K562 (cell line): ENCODE results near the gene KLK15. TPM values are rescaled to one million over a fixed set of nuclear protein-coding genes. Genes with fewer than 3 reads are reported as not detected.
A peak's percentile ranks its signal among the peaks of the same experiment; 100 is the strongest.

Experiments
- ATAC-seq: fragments of 200-7000 bp; cut with Tn5 transposase; 3 replicates; pipeline ENCODE4 v1.9.1; 2020; ENCODE audit warnings: moderate library complexity
- BruUV-seq: library from RNA; stranded (reverse); fragments of 400-500 nt; replicated peaks from 2 replicates; lab custom pipeline; 2021; lab: Mats Ljungman, UMichigan
- CTCF ChIA-PET: fragments of 300-600 bp; formaldehyde crosslinking; extraction: SDS; loops from one replicate; lab custom pipeline; 2021; ENCODE audit warnings: low intra/inter-chr PET ratio; lab: Yijun Ruan, JAX
- POLR2A ChIA-PET: fragments of 300-600, 350-650 bp; sonication (Branson Sonifier 250); formaldehyde crosslinking; extraction: SDS; loops from one replicate; lab custom pipeline; 2021; ENCODE audit warnings: antibody characterized with exemption, inconsistent platforms; lab: Yijun Ruan, JAX
- DNase-seq, 4 experiments: peaks; one replicate each; pipeline versions ENCODE4 v3.0.0 to v3.0.0-alpha.2; 2011 to 2018; ENCODE audit warnings: low spot score in 3 of 4, mixed read lengths in 3 of 4; ENCODE audit errors: extremely low read depth in 1 of 4
- FAIRE-seq: peaks from 2 replicates; lab custom pipeline; 2011; peaks lifted over from hg19 to GRCh38; lab: Jason Lieb, UNC
- H2AFZ ChIP-seq: 2 replicates; pipeline ENCODE4 v1.6.0; 2011; ENCODE audit warnings: low read depth, low read length, control low read depth, inconsistent platforms
- H3K27ac ChIP-seq: fragments of 200-600 bp; 3 replicates; pipeline ENCODE4 v1.8.0; 2011; ENCODE audit warnings: low read depth, mild to moderate bottlenecking, control low read depth, inconsistent platforms, low read length, moderate library complexity, mixed read lengths; ENCODE audit errors: extremely low read depth
- H3K27me3 ChIP-seq, 2 experiments: fragments of 300-600 bp in 1 of 2; 2 replicates in 1 of 2; 3 replicates in 1 of 2; pipeline versions ENCODE4 v1.6.0 to v1.8.0; 2011; ENCODE audit warnings: inconsistent platforms in 2 of 2, low read length in 2 of 2, mild to moderate bottlenecking in 1 of 2, mixed read lengths in 1 of 2, moderate library complexity in 1 of 2; ENCODE audit not compliant: control insufficient read depth in 2 of 2, insufficient read depth in 2 of 2
- H3K36me3 ChIP-seq: fragments of 300-600 bp; 3 replicates; pipeline ENCODE4 v1.8.0; 2011; ENCODE audit warnings: mild to moderate bottlenecking, low read length, inconsistent platforms; ENCODE audit not compliant: control insufficient read depth, insufficient read depth
- H3K4me1 ChIP-seq, 2 experiments: fragments of 200-600 bp in 1 of 2; replicated peaks in 1 of 2; 2 replicates in 1 of 2; 3 replicates in 1 of 2; pipeline versions ENCODE4 v1.5.1 to v1.8.0; 2011; ENCODE audit warnings: inconsistent platforms in 2 of 2, low read length in 2 of 2, mild to moderate bottlenecking in 1 of 2, mixed read lengths in 1 of 2, moderate library complexity in 1 of 2; ENCODE audit not compliant: control insufficient read depth in 2 of 2, insufficient read depth in 2 of 2
- H3K4me2 ChIP-seq: 2 replicates; pipeline ENCODE4 v1.6.1; 2011; ENCODE audit warnings: low read length, control low read depth, inconsistent platforms, mixed read lengths; ENCODE audit not compliant: insufficient read depth
- H3K4me3 ChIP-seq: fragments of 200-600 bp; sonication (generic), shearing (Covaris generic); 2 replicates; pipeline ENCODE4 v1.5.1; 2016; ENCODE audit warnings: control low read depth, inconsistent platforms
- H3K79me2 ChIP-seq: fragments of 200-600 bp; 3 replicates; pipeline ENCODE4 v1.8.0; 2011; ENCODE audit warnings: low read length, inconsistent platforms; ENCODE audit not compliant: control insufficient read depth, insufficient read depth
- H3K9ac ChIP-seq, 2 experiments: 2 replicates each; pipeline versions ENCODE4 v1.6.0 to v1.6.1; 2011; ENCODE audit warnings: low read depth in 2 of 2, low read length in 2 of 2, control low read depth in 1 of 2, inconsistent platforms in 1 of 2, mild to moderate bottlenecking in 1 of 2, mixed read lengths in 1 of 2; ENCODE audit not compliant: insufficient read depth in 1 of 2
- H3K9me1 ChIP-seq: one replicate; pipeline ENCODE4 v1.6.0; 2011; ENCODE audit warnings: inconsistent platforms, mild to moderate bottlenecking, low read length, moderate library complexity; ENCODE audit not compliant: control insufficient read depth, insufficient read depth
- H3K9me3 ChIP-seq: replicated peaks from 2 replicates; pipeline ENCODE4 v1.5.1; 2011; ENCODE audit warnings: low read depth, low read length, inconsistent platforms; ENCODE audit not compliant: control insufficient read depth, insufficient read depth
- H4K20me1 ChIP-seq: replicated peaks from 2 replicates; pipeline ENCODE4 v1.6.1; 2011; ENCODE audit warnings: low read length, inconsistent platforms, mixed read lengths; ENCODE audit not compliant: control insufficient read depth, insufficient read depth
- ARID4B ChIP-seq: sonication (generic); formaldehyde crosslinking; IDR thresholded peaks from 2 replicates; pipeline ENCODE4 v1.8.0; 2022; ENCODE audit warnings: mild to moderate bottlenecking, missing genetic modification reagents
- ERF ChIP-seq: fragments of 450-650 bp; formaldehyde crosslinking; IDR thresholded peaks from 2 replicates; pipeline ENCODE4 v1.4.0; 2020; ENCODE audit warnings: mild to moderate bottlenecking, mixed read lengths
- KAT7 ChIP-seq: sonication (generic); formaldehyde crosslinking; IDR thresholded peaks from 2 replicates; pipeline ENCODE4 v1.8.0; 2022; ENCODE audit warnings: missing genetic modification reagents, mild to moderate bottlenecking, borderline replicate concordance
- KDM4B ChIP-seq, 2 experiments: fragments of 450-650 bp in 1 of 2; sonication (generic) in 1 of 2; IDR thresholded peaks; 2 replicates each; pipeline ENCODE4 v1.6.1; 2016 to 2017; ENCODE audit warnings: borderline replicate concordance in 2 of 2, antibody characterized with exemption in 1 of 2, low read depth in 1 of 2, mild to moderate bottlenecking in 1 of 2
- PHF8 ChIP-seq: fragments of 200-600 bp; sonication (generic); IDR thresholded peaks from 2 replicates; pipeline ENCODE4 v1.6.1; 2012; ENCODE audit warnings: mixed run types, mild to moderate bottlenecking, inconsistent platforms, low read length, moderate library complexity, borderline replicate concordance
- SRSF9 ChIP-seq: fragments of 200-400 bp; formaldehyde crosslinking; IDR thresholded peaks from 2 replicates; pipeline ENCODE4 v1.6.1; 2017; ENCODE audit warnings: low read depth, low read length, borderline replicate concordance
- ZNF41 ChIP-seq: fragments of 250-450 bp; sonication (Bioruptor Pico); conservative IDR thresholded peaks from 2 replicates; pipeline ENCODE4 v1.4.0; 2020; ENCODE audit warnings: mild to moderate bottlenecking
- ZNF830 ChIP-seq: fragments of 250-450 bp; sonication (Bioruptor Pico); IDR thresholded peaks from 2 replicates; pipeline ENCODE4 v1.5.0; 2021; ENCODE audit warnings: mild to moderate bottlenecking
- WGBS: fragments of 100-300 bp; shearing (Covaris generic); methylation state at CpG from one replicate; pipeline ENCODE4 v1.1.6; 2016; ENCODE audit warnings: low coverage, mixed read lengths; ENCODE audit not compliant: insufficient coverage; ENCODE audit errors: missing lambda C conversion rate; 5-methylcytosine and 5-hydroxymethylcytosine counted together
- in situ Hi-C: fragments of 300-500 bp; cut with MboI; formaldehyde crosslinking; loops from 4 replicates; pipeline ENCODE4 v1.15.0; 2018; ENCODE audit warnings: inconsistent platforms, mixed read lengths
- intact Hi-C: fragments of 100-400 bp; cut with micrococcal nuclease; formaldehyde crosslinking; loops from 2 replicates; pipeline ENCODE4 v1.14.2; 2022
- polyA plus RNA-seq, 8 experiments: library from polyadenylated mRNA; depleted of rRNA in 4 of 8; stranded (reverse) in 5 of 8; unstranded in 3 of 8; fragments of >200 nt; fragmentation: Nextera tagmentation in 2 of 8; fragmentation: Illumina TruSeq in 1 of 8; extraction: Ambion mirVana in 2 of 8; extraction: Trizol in 1 of 8; gene quantifications; 2 replicates each; pipeline versions ENCODE4 v1.2.1 to v1.2.3, GENCODE V29; 2011 to 2014; ENCODE audit warnings: inconsistent platforms in 1 of 8, missing spikeins in 1 of 8
- total RNA-seq, 7 experiments: library from RNA; depleted of rRNA in 6 of 7; stranded (reverse); fragments of >200 nt in 6 of 7; fragmentation: Illumina TruSeq in 2 of 7; extraction: Trizol in 2 of 7; gene quantifications; 2 replicates each; pipeline versions ENCODE4 v1.2.1 to v1.2.3, GENCODE V29; 2011 to 2021; ENCODE audit warnings: low replicate concordance in 1 of 7
- TF ChIP-seq, protein P1 (sequence below): sonication (generic); formaldehyde crosslinking; IDR thresholded peaks from 2 replicates; pipeline ENCODE4 v1.8.0; 2023; ENCODE audit warnings: mild to moderate bottlenecking, missing genetic modification reagents
- TF ChIP-seq, protein P2 (sequence below): fragments of 450-650 bp; conservative IDR thresholded peaks from 2 replicates; pipeline ENCODE4 v1.6.1; 2016; ENCODE audit warnings: missing genetic modification characterization, low read depth, mild to moderate bottlenecking, missing compliant biosample characterization, moderate library complexity

The KLK15 gene
- total and polyA plus RNA-seq, 9 of the 15 experiments (the other 6 are each of a cell fraction or from before 2014, with no cell fraction given), result not detected

GRCh38 chr19:50820086-50820485 is 13.3 kb downstream of the KLK15 start:
- intact Hi-C loops, result no loop called here
- CTCF ChIA-PET, result no interaction called here
- peak overlapping the region; percentile 92 for H2AFZ ChIP-seq
- H3K79me2 ChIP-seq, result 0 out of 3 replicates have a peak, but pooled peaks cover 6% of the 10 kb centered on the region
- H3K4me1 ChIP-seq, result peaks cover 57 to 74% of the 10 kb centered on the region in 2 experiments
- no peaks in the 10 kb centered on the region; a peak in 1 of 5 replicates for H3K27me3 ChIP-seq
- TSS peak; percentile 72 for BruUV-seq
- DNase-seq, result peak in 1 of 4 experiments; percentile 66
- no peaks in the 10 kb centered on the region for H4K20me1 ChIP-seq
- in situ Hi-C loops, result no loop called here
- H3K9ac ChIP-seq, result peak overlapping the region; percentile 66 to 83; a peak in 3 of 4 replicates
- peak overlapping the region; percentile 79 for H3K4me2 ChIP-seq
- WGBS, result 15% methylated on average over 14 of the region's 15 CpGs
- H3K27ac ChIP-seq, result peak overlapping the region; percentile 74; the same call in 2 of the 3 replicates
- POLR2A ChIA-PET, result interaction anchor here (0.6 to 8.6 kb wide), 10 partner anchors 9 to 90 kb away, joined by 3 to 70 read pairs (median 3); partner anchors contain the start of gene KLK15
- no peaks in the 10 kb centered on the region for H3K36me3 ChIP-seq
- H3K9me3 ChIP-seq, result peaks cover 5% of the 10 kb centered on the region
- peaks cover 2% of the 10 kb centered on the region for H3K9me1 ChIP-seq
- no peak for ATAC-seq
- H3K4me3 ChIP-seq, result peak overlapping the region; percentile 25; the same call in 1 of the 2 replicates
- peak; percentile 65 for FAIRE-seq
- no peak for TF ChIP-seq KDM4B (IDR thresholded peaks at IDR 0.05; ENCODE audit: borderline replicate concordance in 2 of 2, low read depth in 1 of 2)
- no peak for TF ChIP-seq SRSF9
- TF ChIP-seq KAT7, result no peak
- TF ChIP-seq, protein P1, sequence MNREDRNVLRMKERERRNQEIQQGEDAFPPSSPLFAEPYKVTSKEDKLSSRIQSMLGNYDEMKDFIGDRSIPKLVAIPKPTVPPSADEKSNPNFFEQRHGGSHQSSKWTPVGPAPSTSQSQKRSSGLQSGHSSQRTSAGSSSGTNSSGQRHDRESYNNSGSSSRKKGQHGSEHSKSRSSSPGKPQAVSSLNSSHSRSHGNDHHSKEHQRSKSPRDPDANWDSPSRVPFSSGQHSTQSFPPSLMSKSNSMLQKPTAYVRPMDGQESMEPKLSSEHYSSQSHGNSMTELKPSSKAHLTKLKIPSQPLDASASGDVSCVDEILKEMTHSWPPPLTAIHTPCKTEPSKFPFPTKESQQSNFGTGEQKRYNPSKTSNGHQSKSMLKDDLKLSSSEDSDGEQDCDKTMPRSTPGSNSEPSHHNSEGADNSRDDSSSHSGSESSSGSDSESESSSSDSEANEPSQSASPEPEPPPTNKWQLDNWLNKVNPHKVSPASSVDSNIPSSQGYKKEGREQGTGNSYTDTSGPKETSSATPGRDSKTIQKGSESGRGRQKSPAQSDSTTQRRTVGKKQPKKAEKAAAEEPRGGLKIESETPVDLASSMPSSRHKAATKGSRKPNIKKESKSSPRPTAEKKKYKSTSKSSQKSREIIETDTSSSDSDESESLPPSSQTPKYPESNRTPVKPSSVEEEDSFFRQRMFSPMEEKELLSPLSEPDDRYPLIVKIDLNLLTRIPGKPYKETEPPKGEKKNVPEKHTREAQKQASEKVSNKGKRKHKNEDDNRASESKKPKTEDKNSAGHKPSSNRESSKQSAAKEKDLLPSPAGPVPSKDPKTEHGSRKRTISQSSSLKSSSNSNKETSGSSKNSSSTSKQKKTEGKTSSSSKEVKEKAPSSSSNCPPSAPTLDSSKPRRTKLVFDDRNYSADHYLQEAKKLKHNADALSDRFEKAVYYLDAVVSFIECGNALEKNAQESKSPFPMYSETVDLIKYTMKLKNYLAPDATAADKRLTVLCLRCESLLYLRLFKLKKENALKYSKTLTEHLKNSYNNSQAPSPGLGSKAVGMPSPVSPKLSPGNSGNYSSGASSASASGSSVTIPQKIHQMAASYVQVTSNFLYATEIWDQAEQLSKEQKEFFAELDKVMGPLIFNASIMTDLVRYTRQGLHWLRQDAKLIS (CRISPR knock-in tag), result no peak
- TF ChIP-seq ZNF830 (CRISPR knock-in tag), result no peak
- TF ChIP-seq, protein P2, sequence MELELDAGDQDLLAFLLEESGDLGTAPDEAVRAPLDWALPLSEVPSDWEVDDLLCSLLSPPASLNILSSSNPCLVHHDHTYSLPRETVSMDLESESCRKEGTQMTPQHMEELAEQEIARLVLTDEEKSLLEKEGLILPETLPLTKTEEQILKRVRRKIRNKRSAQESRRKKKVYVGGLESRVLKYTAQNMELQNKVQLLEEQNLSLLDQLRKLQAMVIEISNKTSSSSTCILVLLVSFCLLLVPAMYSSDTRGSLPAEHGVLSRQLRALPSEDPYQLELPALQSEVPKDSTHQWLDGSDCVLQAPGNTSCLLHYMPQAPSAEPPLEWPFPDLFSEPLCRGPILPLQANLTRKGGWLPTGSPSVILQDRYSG (tag), result 0 out of 2 replicates have a peak, but pooled peaks have one; percentile 29
- TF ChIP-seq ARID4B (CRISPR knock-in tag), result peak; percentile 39; the same call in 1 of the 2 replicates
- no peak for TF ChIP-seq ZNF41
- TF ChIP-seq ERF (CRISPR knock-in tag), result 0 out of 2 replicates have a peak, but pooled peaks have one; percentile 49
- TF ChIP-seq PHF8, result no peak
